GM18951 (cell line): ENCODE results near the gene IL16.

Experiments
- POLR2A ChIP-seq: IDR thresholded peaks from 4 replicates; pipeline ENCODE4 v1.6.1; 2011; ENCODE audit warnings: mild to moderate bottlenecking; ENCODE audit not compliant: insufficient read length, insufficient read depth; ENCODE audit errors: extremely low read depth
- in situ Hi-C: fragments of 300-500 bp; cut with MboI; formaldehyde crosslinking; loops from one replicate; pipeline ENCODE4 v1.12.0; 2022; ENCODE audit warnings: low sequenced_read_pairs, mixed read lengths, inconsistent platforms; ENCODE audit not compliant: unreplicated experiment

IL16 gene

DNA sequence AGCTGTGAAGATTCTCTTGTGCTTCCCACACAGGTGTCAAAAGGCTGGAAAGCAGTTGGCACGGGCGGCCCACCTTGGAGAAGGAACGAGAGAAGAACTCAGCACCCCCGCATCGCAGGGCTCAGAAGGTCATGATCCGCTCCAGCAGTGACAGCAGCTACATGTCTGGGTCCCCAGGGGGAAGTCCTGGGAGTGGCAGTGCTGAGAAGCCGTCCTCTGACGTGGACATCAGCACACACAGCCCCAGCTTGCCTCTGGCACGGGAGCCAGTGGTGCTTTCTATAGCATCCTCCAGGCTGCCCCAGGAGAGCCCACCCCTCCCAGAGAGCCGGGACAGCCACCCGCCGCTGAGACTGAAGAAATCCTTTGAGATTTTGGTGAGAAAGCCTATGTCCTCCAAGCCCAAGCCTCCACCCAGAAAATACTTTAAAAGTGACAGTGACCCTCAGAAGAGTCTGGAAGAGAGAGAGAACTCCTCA lies 95.9 kb downstream of the IL16 start:
- in situ Hi-C loops = no loop called here

DNA sequence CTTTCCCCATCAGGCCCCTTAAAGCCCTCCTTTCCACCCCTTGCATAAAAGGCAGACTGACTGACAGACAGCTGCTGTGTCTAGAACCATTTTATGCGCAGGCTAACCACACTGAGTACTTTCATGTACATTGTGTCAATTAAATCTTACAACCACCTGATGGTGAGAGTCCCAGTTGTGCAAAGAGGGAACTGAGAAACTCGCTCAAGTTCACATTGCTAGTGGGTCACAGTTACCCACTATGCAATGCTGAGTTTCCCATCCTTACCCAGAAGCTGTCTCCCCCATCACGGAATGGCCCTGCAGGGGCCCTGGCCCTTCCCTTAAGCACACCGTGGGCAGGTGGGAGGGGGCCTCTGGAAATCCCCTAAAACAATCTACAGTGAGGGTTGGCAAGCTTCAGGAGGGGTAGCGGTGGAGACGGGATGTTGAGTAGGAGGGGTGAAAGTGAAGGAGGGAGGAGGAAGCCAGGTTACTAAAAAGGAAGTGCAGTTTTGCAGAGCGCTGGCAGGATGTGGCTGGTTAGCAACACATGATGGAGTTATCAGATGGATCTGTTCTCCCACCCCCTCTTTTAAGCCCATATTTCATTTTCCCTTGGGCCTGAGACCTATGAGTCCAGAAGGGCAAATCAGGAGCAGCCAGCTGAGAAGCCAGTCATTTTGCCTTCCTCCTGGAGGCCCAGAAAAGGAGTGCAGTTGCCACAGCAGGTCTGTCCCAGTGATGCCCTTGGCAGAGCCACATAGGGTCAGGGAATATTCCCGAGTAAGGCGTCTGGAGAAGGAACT lies 97.2 kb downstream of the IL16 start:
- peak; percentile 39 for TF ChIP-seq POLR2A
- in situ Hi-C loops = no loop called here

More for the DNA sequence above, 95.9 kb downstream of the IL16 start:
- TF ChIP-seq POLR2A = peak; percentile 59

DNA sequence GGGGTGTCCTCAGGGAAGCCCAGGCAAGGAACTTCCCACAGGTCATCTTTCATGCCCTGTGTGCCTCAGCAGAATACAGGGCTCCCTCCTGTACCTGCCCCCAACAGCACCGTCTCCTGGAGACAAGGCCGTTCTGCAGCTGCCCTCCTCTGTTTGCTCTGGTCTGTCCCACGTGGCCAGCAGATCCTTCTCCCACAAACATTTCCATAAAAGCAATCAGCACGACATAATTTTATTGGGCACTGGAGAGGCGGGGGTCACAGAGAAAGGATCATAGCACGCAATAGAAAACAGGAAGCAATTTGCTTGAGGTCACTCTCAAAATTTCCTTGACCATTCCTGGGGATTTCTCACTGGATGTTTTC lies 97.8 kb downstream of the IL16 start:
- in situ Hi-C loops = no loop called here
- TF ChIP-seq POLR2A = no peak

DNA sequence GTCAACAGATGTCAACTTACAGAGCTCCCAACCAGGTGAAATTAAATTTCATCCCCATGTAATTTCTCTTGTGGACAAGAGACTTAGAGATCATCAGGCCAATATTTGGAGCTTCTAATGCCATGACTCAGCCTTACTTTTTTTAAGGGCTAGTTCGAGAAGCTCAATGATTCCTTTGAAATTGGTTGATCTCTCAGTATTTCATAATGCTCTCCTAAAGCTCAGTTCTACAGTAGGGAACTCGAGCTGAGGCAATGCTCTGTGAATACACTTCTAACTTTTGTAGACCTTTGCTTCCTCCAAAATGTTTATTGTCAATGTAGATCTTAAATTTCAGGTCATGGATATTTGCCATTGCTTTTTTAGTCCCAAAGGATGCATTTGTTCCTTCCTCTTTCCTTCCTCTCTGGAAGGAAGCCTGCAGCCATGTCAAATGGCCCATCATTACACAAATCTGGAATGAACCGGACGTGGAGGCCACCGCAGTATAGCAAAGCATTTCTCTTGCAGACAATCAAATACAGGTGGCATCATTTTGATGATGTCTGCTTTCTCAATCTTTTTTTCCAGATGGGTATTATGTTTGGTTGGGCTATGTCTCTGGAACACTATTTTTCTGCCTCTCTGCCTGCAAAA lies 98.9 kb downstream of the IL16 start:
- no peak for TF ChIP-seq POLR2A
- in situ Hi-C loops = no loop called here

DNA sequence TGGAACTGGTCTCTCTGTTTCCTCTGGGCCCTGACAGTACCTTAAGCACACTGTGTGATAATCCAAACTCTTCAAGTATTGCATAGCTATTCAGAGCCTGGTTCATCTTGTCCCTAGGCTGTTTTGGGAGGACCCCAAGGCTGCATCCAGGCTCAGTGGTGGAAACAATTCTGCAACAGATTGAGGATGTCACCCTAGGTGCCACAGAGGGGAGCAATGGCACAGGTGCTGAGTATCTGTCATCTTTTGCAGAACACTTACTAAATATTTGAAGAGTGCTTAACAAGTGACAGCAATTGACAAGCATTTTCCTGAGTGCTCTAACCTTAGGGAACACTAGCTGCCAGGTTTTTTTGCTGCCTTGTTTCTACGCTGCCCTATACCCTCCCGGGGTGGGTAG lies 99.5 kb downstream of the IL16 start:
- in situ Hi-C loops = no loop called here
- TF ChIP-seq POLR2A = no peak

DNA sequence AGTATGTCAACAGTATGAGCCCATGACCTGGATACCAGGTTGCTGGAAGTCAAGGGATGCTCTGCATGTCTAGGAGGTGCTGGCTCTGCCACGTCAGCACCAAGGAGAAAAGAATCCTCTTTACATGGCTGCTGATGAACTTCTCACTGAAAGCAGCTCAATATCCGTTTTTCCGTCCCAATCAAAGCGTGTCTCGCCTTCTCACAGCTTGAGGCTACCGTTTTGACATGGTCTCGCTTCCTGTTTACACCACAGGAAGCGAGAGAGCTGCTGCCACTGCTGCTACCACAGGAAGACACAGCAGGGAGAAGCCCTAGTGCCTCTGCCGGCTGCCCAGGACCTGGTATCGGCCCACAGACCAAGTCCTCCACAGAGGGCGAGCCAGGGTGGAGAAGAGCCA lies 100.0 kb downstream of the IL16 start:
- peak; percentile 50 for TF ChIP-seq POLR2A
- in situ Hi-C loops = no loop called here

DNA sequence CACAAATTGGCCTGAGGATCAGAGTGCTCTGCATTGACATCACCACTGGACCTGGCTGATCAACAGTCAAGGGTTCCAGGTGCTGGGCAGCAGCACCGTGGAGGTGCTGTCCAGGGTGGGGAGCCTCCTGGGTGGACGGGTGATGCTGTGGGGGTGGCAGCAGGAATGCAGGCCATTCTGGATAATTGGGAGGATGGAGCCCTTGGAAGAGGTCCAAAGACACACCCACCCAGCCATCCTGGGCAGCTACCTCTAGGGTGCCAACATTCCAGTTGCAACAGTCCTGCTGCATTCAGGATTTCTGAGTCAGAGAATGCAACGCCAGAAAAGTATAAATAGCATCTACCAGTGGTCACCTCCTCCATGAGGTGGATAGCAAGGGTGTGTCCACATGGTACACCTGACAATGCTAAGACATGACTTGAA lies 100.5 kb downstream of the IL16 start:
- no peak for TF ChIP-seq POLR2A
- in situ Hi-C loops = no loop called here

DNA sequence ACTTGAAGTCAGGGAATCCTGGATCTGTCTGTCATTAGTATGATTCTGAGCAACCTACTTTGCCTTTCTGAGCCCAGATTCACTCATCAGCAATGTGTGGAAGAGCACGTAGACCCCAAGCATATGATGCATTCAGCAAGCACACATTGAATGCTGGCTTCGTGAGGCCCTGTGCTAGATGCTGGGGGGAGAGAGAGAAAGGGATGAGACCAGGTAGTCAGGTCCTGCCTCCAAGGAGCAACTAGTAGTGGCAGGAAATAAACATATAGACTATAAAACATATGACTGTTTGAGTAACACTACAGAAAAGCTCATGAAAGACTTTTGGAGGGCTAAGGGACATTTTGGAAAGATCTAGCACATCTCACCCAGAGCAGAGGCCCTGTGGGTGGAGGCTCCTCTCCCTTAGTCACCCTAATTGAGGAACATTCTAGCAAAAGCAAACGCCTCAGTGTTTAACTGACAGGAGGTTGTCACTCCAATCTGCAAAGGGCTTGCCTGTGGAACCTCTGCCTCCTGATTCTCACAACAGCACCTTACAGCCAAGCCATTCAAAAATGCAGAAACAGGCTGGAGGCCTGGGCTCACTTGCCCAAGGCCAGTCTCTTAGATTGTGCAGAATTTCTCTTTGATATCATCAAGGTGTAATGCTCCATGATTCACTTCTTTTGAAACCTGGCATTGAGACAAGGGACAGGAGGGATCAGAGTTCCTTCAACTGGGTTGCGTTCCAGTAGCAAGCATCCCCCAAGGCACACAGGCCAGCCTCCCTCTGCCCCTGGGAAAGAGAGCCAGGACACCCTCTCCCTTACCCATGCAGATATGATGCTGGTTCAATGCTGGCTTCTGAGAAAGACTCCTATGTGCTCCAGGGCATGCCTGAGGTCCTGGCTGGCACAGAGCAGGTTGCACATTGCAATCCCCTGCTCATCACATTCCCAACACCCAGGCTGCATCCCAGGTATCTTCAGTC lies 101.2 kb downstream of the IL16 start:
- no peak for TF ChIP-seq POLR2A
- in situ Hi-C loops = no loop called here

DNA sequence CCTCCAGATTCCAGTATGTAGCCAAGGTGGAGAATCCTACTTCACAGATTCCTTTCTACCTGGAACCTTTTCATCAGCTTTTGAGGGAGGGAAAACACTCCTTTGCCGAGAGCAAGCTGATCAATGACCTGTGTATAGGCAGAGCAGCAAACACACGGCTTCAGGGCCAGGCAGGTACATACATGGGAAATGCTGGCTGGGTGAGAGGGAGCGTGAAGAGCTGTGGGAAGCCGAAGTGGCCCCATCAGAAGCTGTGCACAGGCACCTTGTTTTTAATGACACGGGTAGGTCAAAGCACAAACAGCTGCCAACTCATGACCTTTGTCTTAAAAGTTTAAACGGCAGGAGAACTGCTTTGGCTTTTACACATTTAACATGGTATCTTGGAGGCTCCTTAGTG lies 101.9 kb downstream of the IL16 start:
- in situ Hi-C loops = no loop called here
- no peak for TF ChIP-seq POLR2A

DNA sequence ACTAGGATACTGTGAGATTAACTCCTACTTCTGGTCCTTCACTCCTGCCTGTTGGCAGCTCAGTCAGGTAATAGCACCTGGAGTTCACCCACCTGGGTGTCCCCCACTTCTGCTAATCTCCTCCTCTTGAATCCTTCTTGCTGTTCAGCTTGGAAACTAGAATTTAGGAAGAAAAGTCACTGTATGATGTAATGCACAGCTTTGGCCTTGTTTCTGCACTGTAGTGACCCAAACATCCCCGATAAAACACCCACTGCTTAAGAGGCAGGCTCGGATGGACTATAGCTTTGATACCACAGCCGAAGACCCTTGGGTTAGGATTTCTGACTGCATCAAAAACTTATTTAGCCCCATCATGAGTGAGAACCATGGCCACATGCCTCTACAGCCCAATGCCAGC lies 102.5 kb downstream of the IL16 start:
- in situ Hi-C loops = no loop called here
- no peak for TF ChIP-seq POLR2A

DNA sequence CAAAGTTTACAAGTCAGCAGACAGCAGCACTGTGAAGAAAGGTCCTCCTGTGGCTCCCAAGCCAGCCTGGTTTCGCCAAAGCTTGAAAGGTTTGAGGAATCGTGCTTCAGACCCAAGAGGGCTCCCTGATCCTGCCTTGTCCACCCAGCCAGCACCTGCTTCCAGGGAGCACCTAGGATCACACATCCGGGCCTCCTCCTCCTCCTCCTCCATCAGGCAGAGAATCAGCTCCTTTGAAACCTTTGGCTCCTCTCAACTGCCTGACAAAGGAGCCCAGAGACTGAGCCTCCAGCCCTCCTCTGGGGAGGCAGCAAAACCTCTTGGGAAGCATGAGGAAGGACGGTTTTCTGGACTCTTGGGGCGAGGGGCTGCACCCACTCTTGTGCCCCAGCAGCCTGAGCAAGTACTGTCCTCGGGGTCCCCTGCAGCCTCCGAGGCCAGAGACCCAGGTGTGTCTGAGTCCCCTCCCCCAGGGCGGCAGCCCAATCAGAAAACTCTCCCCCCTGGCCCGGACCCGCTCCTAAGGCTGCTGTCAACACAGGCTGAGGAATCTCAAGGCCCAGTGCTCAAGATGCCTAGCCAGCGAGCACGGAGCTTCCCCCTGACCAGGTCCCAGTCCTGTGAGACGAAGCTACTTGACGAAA lies 103.1 kb downstream of the IL16 start:
- TF ChIP-seq POLR2A = no peak
- in situ Hi-C loops = no loop called here

DNA sequence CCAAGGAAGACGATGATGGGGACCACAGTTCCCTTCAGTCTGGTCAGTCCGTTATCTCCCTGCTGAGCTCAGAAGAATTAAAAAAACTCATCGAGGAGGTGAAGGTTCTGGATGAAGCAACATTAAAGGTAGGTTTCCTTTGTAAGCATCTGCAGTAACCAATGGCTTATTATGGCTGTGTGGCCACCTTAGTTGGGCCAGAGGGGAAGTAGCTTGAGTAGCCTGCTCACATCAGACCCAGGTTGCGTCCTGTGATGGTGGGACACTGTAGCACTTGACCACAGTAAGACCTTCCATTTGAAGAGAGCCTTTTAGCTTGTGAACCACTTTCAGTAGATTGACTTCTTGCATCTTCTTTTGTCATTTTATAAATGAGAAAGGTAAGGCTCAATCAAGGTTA lies 104.7 kb downstream of the IL16 start:
- no peak for TF ChIP-seq POLR2A
- in situ Hi-C loops = no loop called here
